Peyer's patch (tissue), 4 donors: ENCODE data around the gene MYH16. TPM values are rescaled to one million over a fixed set of nuclear protein-coding genes. Genes with fewer than 3 reads are reported as not detected.

Source experiments
- DNase-seq, 3 donors: peaks; one replicate each; pipeline ENCODE4 v3.0.0-alpha.2; 2017 to 2019
- H3K27ac ChIP-seq, 4 donors: fragments of 200-600 bp; sonication (generic); one replicate each; pipeline ENCODE4 v1.5.1; 2016 to 2019
- H3K27me3 ChIP-seq, 2 donors: fragments of 200-600 bp; sonication (generic); one replicate each; pipeline ENCODE4 v1.5.1; 2019
- H3K36me3 ChIP-seq, 3 donors: fragments of 200-600 bp; sonication (generic); one replicate each; pipeline ENCODE4 v1.5.1; 2016 to 2019
- H3K4me1 ChIP-seq, 4 donors: fragments of 200-600 bp; sonication (generic); one replicate each; pipeline ENCODE4 v1.5.1; 2016 to 2019
- H3K4me3 ChIP-seq, 4 donors: fragments of 200-600 bp; sonication (generic); 1 replicate in 3 of 4; 2 replicates in 1 of 4; pipeline ENCODE4 v1.5.1; 2016 to 2019; ENCODE audit warnings: mild to moderate bottlenecking in 1 of 4
- H3K9me3 ChIP-seq, 4 donors: fragments of 200-600 bp; sonication (generic); one replicate each; pipeline ENCODE4 v1.5.1; 2016 to 2019; ENCODE audit warnings: mild to moderate bottlenecking in 1 of 4
- CTCF ChIP-seq, 6 experiments: fragments of 450-650 bp in 4 of 6; fragments of 200-600 bp in 2 of 6; sonication (generic) in 1 of 6; IDR thresholded peaks; one replicate each; pipeline ENCODE4 v1.5.1; 2017 to 2019; ENCODE audit warnings: antibody characterized with exemption in 6 of 6, mild to moderate bottlenecking in 3 of 6, moderate library complexity in 1 of 6
- POLR2A ChIP-seq, 2 donors: fragments of 450-650 bp; IDR thresholded peaks; one replicate each; pipeline ENCODE4 v1.5.1; 2017; ENCODE audit warnings: antibody characterized with exemption in 2 of 2, mild to moderate bottlenecking in 2 of 2, moderate library complexity in 2 of 2
- total RNA-seq, 4 donors: library from RNA; depleted of rRNA; stranded (reverse); fragments of >200 nt; gene quantifications; one replicate each; pipeline ENCODE4 v1.1.0, GENCODE V29; 2016

Gene MYH16
- total RNA-seq, 4 donors from 2014 or later, result not detected

- no peak overlapping the region for H3K4me3 ChIP-seq
Observed at GRCh38 chr7:99261646-99262045, 11.0 kb upstream of the MYH16 start.

GRCh38 chr7:99265848-99266480 is 6.7 kb upstream of the MYH16 start:
- Histone ChIP-seq H3K27me3 (no peaks in the 10 kb centered on the region), H3K36me3 (no peaks in the 10 kb centered on the region), H3K4me3 (no peak overlapping the region), H3K4me1 (no peaks in the 10 kb centered on the region), H3K9me3 (no peaks in the 10 kb centered on the region), H3K27ac (no peak overlapping the region)
- no peak for TF ChIP-seq POLR2A (IDR thresholded peaks at IDR 0.05)
- no peak for TF ChIP-seq CTCF (IDR thresholded peaks at IDR 0.05)
- no peak for DNase-seq

More at GRCh38 chr7:99261646-99262045, 11.0 kb upstream of the MYH16 start:
- H3K27me3 ChIP-seq, result no peaks in the 10 kb centered on the region
- DNase-seq, result no peak
- H3K4me1 ChIP-seq, result no peaks in the 10 kb centered on the region
- no peak for TF ChIP-seq POLR2A (IDR thresholded peaks at IDR 0.05)
- no peak for TF ChIP-seq CTCF (IDR thresholded peaks at IDR 0.05)
- H3K27ac ChIP-seq, result no peak overlapping the region
- no peaks in the 10 kb centered on the region for H3K36me3 ChIP-seq
- H3K9me3 ChIP-seq, result no peaks in the 10 kb centered on the region

- no peak for TF ChIP-seq CTCF (IDR thresholded peaks at IDR 0.05)
- TF ChIP-seq POLR2A (IDR thresholded peaks at IDR 0.05), result no peak
- Histone ChIP-seq H3K27me3 (no peaks in the 10 kb centered on the region), H3K27ac (no peak overlapping the region), H3K4me3 (no peak overlapping the region), H3K36me3 (no peaks in the 10 kb centered on the region), H3K9me3 (no peaks in the 10 kb centered on the region), H3K4me1 (no peaks in the 10 kb centered on the region)
- no peak for DNase-seq
Observed at GRCh38 chr7:99267481-99267840, 5.2 kb upstream of the MYH16 start.

GRCh38 chr7:99267841-99268576 is 4.6 kb upstream of the MYH16 start:
- Histone ChIP-seq H3K9me3 (no peaks in the 10 kb centered on the region), H3K27me3 (no peaks in the 10 kb centered on the region), H3K4me3 (no peak overlapping the region), H3K36me3 (no peaks in the 10 kb centered on the region), H3K27ac (no peak overlapping the region), H3K4me1 (no peaks in the 10 kb centered on the region)
- TF ChIP-seq POLR2A (IDR thresholded peaks at IDR 0.05) (no peak), CTCF (IDR thresholded peaks at IDR 0.05) (no peak)
- no peak for DNase-seq

- no peaks in the 10 kb centered on the region for H3K9me3 ChIP-seq
- H3K27me3 ChIP-seq, result no peaks in the 10 kb centered on the region
- H3K4me3 ChIP-seq, result no peak overlapping the region
- no peaks in the 10 kb centered on the region for H3K4me1 ChIP-seq
- no peak overlapping the region for H3K27ac ChIP-seq
- no peaks in the 10 kb centered on the region for H3K36me3 ChIP-seq
- TF ChIP-seq POLR2A (IDR thresholded peaks at IDR 0.05), result no peak
- TF ChIP-seq CTCF (IDR thresholded peaks at IDR 0.05), result no peak
- DNase-seq, result no peak
Observed at GRCh38 chr7:99268577-99268908, 4.1 kb upstream of the MYH16 start.
